H1 (cell line): Measurements from ENCODE around the gene DENND6B. TPM values are rescaled to one million over a fixed set of nuclear protein-coding genes. Genes with fewer than 3 reads are reported as not detected.

ENCODE experiments used
- CTCF ChIA-PET: fragments of 300-600 bp; sonication (Branson Sonifier 250); formaldehyde crosslinking; loops from one replicate; lab custom pipeline; 2021; ENCODE audit not compliant: partially characterized antibody; lab: Charles Lee
- POLR2A ChIA-PET: fragments of 300-600 bp; sonication (Branson Sonifier 250); formaldehyde crosslinking; loops from one replicate; lab custom pipeline; 2021; ENCODE audit warnings: inconsistent platforms; ENCODE audit not compliant: partially characterized antibody; lab: Charles Lee
- DNase-seq, 2 experiments: peaks; one replicate each; pipeline versions ENCODE4 v3.0.0 to v3.0.0-alpha.2; 2010 to 2022; ENCODE audit warnings: low spot score in 2 of 2, low read depth in 1 of 2, mixed read lengths in 1 of 2
- FAIRE-seq: peaks from 2 replicates; lab custom pipeline; 2011; peaks lifted over from hg19 to GRCh38; lab: Jason Lieb, UNC
- H2AFZ ChIP-seq: 2 replicates; pipeline ENCODE4 v1.8.1; 2012; ENCODE audit warnings: low read length, inconsistent platforms
- H2AK5ac ChIP-seq: 2 replicates; pipeline ENCODE4 v1.6.1; 2013; ENCODE audit warnings: low read depth, low read length
- H2BK120ac ChIP-seq: replicated peaks from 2 replicates; pipeline ENCODE3; 2013; ENCODE audit warnings: low read depth, low read length, inconsistent platforms
- H2BK12ac ChIP-seq: 2 replicates; pipeline ENCODE4 v1.6.1; 2013; ENCODE audit warnings: low read depth, low read length
- H2BK15ac ChIP-seq: 2 replicates; pipeline ENCODE4 v1.6.1; 2013; ENCODE audit warnings: low read length
- H2BK20ac ChIP-seq: 2 replicates; pipeline ENCODE4 v1.6.1; 2013; ENCODE audit warnings: low read length
- H2BK5ac ChIP-seq: 2 replicates; pipeline ENCODE4 v1.6.1; 2013; ENCODE audit warnings: low read depth, low read length
- H3K14ac ChIP-seq: 2 replicates; pipeline ENCODE4 v1.6.1; 2013; ENCODE audit warnings: inconsistent platforms; ENCODE audit not compliant: insufficient read length
- H3K18ac ChIP-seq: 2 replicates; pipeline ENCODE4 v1.6.1; 2013; ENCODE audit warnings: low read length; ENCODE audit errors: extremely low read depth
- H3K23ac ChIP-seq: 2 replicates; pipeline ENCODE4 v1.6.1; 2013; ENCODE audit warnings: inconsistent platforms; ENCODE audit not compliant: insufficient read length
- H3K23me2 ChIP-seq: 2 replicates; pipeline ENCODE4 v1.6.1; 2013; ENCODE audit warnings: low read depth, low read length
- H3K27ac ChIP-seq: 2 replicates; pipeline ENCODE4 v1.6.1; 2011; ENCODE audit warnings: low read depth, low read length, inconsistent platforms
- H3K27me3 ChIP-seq, 4 experiments: replicated peaks in 1 of 4; 1 replicate in 1 of 4; 2 replicates in 3 of 4; pipeline versions ENCODE4 v1.6.1 to v1.8.1; 2011 to 2013; ENCODE audit warnings: low read length in 3 of 4, mild to moderate bottlenecking in 3 of 4, inconsistent platforms in 2 of 4, mixed read lengths in 2 of 4, moderate library complexity in 1 of 4; ENCODE audit not compliant: control insufficient read depth in 3 of 4, insufficient read depth in 3 of 4; ENCODE audit errors: extremely low read depth in 1 of 4
- H3K36me3 ChIP-seq, 4 experiments: 2 replicates each; pipeline versions ENCODE4 v1.6.1 to v1.8.1; 2011 to 2013; ENCODE audit warnings: mild to moderate bottlenecking in 4 of 4, low read length in 3 of 4, moderate library complexity in 2 of 4, control low read depth in 1 of 4, inconsistent platforms in 1 of 4; ENCODE audit not compliant: insufficient read depth in 4 of 4, control insufficient read depth in 2 of 4
- H3K4ac ChIP-seq: replicated peaks from 2 replicates; pipeline ENCODE3; 2013; ENCODE audit warnings: low read length, low read depth, mixed read lengths, inconsistent platforms; ENCODE audit not compliant: insufficient read length
- H3K4me1 ChIP-seq, 4 experiments: replicated peaks in 1 of 4; 1 replicate in 1 of 4; 2 replicates in 3 of 4; pipeline versions ENCODE4 v1.6.1 to v1.8.1; 2011 to 2013; ENCODE audit warnings: low read length in 3 of 4, inconsistent platforms in 2 of 4, mixed read lengths in 1 of 4; ENCODE audit not compliant: insufficient read depth in 4 of 4, control insufficient read depth in 3 of 4
- H3K4me2 ChIP-seq, 2 experiments: 2 replicates each; pipeline versions ENCODE4 v1.6.1 to v1.8.1; 2011 to 2013; ENCODE audit warnings: low read depth in 2 of 2, low read length in 2 of 2, control low read depth in 1 of 2, inconsistent platforms in 1 of 2, mild to moderate bottlenecking in 1 of 2; ENCODE audit not compliant: insufficient read depth in 1 of 2
- H3K4me3 ChIP-seq, 4 experiments: fragments of 200-600, 300-600 bp in 1 of 4; sonication (generic), shearing (Covaris generic), sonication (Bioruptor Twin) in 1 of 4; 2 replicates each; pipeline versions ENCODE4 v1.5.1 to v1.8.1; 2011 to 2016; ENCODE audit warnings: low read length in 4 of 4, low read depth in 3 of 4, control low read depth in 2 of 4, inconsistent platforms in 2 of 4, mild to moderate bottlenecking in 2 of 4, mixed read lengths in 1 of 4, moderate library complexity in 1 of 4; ENCODE audit not compliant: insufficient read depth in 2 of 4; ENCODE audit errors: extremely low read depth in 1 of 4
- H3K56ac ChIP-seq: replicated peaks from 2 replicates; pipeline ENCODE3; 2013; ENCODE audit warnings: low read depth, mild to moderate bottlenecking, mixed read lengths, low read length, inconsistent platforms; ENCODE audit not compliant: insufficient read length
- H3K79me1 ChIP-seq: 2 replicates; pipeline ENCODE4 v1.6.1; 2013; ENCODE audit warnings: low read depth, low read length, control low read depth
- H3K79me2 ChIP-seq, 2 experiments: 2 replicates each; pipeline versions ENCODE4 v1.6.1 to v1.8.1; 2012 to 2013; ENCODE audit warnings: low read length in 2 of 2, mild to moderate bottlenecking in 2 of 2, inconsistent platforms in 1 of 2; ENCODE audit not compliant: insufficient read depth in 2 of 2, control insufficient read depth in 1 of 2
- H3K9ac ChIP-seq, 4 experiments: replicated peaks in 1 of 4; 1 replicate in 1 of 4; 2 replicates in 3 of 4; pipeline versions ENCODE4 v1.6.1 to v1.8.1; 2011 to 2013; ENCODE audit warnings: low read depth in 3 of 4, low read length in 3 of 4, control low read depth in 2 of 4, mild to moderate bottlenecking in 2 of 4, moderate library complexity in 2 of 4, inconsistent platforms in 1 of 4; ENCODE audit errors: extremely low read depth in 1 of 4
- H3K9me3 ChIP-seq, 2 experiments: 2 replicates each; pipeline versions ENCODE4 v1.6.1 to v1.8.1; 2012 to 2013; ENCODE audit warnings: mild to moderate bottlenecking in 2 of 2, moderate library complexity in 2 of 2, control low read depth in 1 of 2, inconsistent platforms in 1 of 2, low read depth in 1 of 2, low read length in 1 of 2, mixed read lengths in 1 of 2; ENCODE audit not compliant: insufficient read depth in 2 of 2
- H4K20me1 ChIP-seq, 2 experiments: replicated peaks in 1 of 2; 2 replicates each; pipeline versions ENCODE3 to v1.8.1; 2011 to 2013; ENCODE audit warnings: inconsistent platforms in 2 of 2, low read length in 2 of 2, mild to moderate bottlenecking in 1 of 2; ENCODE audit not compliant: insufficient read depth in 2 of 2, control insufficient read depth in 1 of 2
- H4K5ac ChIP-seq: 2 replicates; pipeline ENCODE4 v1.6.1; 2013; ENCODE audit warnings: low read length, low read depth, mixed read lengths, inconsistent platforms; ENCODE audit not compliant: insufficient read length
- H4K8ac ChIP-seq: 2 replicates; pipeline ENCODE4 v1.8.0; 2013; ENCODE audit warnings: mild to moderate bottlenecking, moderate library complexity, low read length, inconsistent platforms; ENCODE audit not compliant: insufficient read depth; ENCODE audit errors: extremely low read depth
- H4K91ac ChIP-seq: replicated peaks from 2 replicates; pipeline ENCODE3; 2013; ENCODE audit warnings: low read length, mixed read lengths, inconsistent platforms; ENCODE audit not compliant: insufficient read length
- BACH1 ChIP-seq: IDR thresholded peaks from 2 replicates; pipeline ENCODE4 v1.6.1; 2012; ENCODE audit warnings: low read length, improper control_type of control experiment
- BCL11A ChIP-seq, 2 experiments: IDR thresholded peaks; one replicate each; pipeline ENCODE4 v1.6.1; 2011; ENCODE audit warnings: low read depth in 2 of 2, low read length in 2 of 2, mild to moderate bottlenecking in 2 of 2
- CHD2 ChIP-seq: IDR thresholded peaks from 2 replicates; pipeline ENCODE4 v1.6.1; 2012; ENCODE audit warnings: low read length, improper control_type of control experiment
- MAX ChIP-seq: IDR thresholded peaks from 2 replicates; pipeline ENCODE4 v1.6.1; 2012; ENCODE audit warnings: inconsistent platforms
- NRF1 ChIP-seq: IDR thresholded peaks from 2 replicates; pipeline ENCODE4 v1.6.1; 2011; ENCODE audit warnings: mild to moderate bottlenecking, low read depth, low read length, improper control_type of control experiment
- SIX5 ChIP-seq: IDR thresholded peaks from 2 replicates; pipeline ENCODE4 v1.6.1; 2011; ENCODE audit warnings: mild to moderate bottlenecking, low read depth, low read length
- SP2 ChIP-seq: IDR thresholded peaks from 2 replicates; pipeline ENCODE4 v1.6.1; 2012; ENCODE audit warnings: mild to moderate bottlenecking, low read length, inconsistent platforms
- TEAD4 ChIP-seq: IDR thresholded peaks from 2 replicates; pipeline ENCODE4 v1.6.1; 2012; ENCODE audit warnings: low read depth, low read length, inconsistent platforms, mixed read lengths
- USF2 ChIP-seq: IDR thresholded peaks from 2 replicates; pipeline ENCODE4 v1.6.1; 2011; ENCODE audit warnings: low read length, improper control_type of control experiment
- WGBS, 2 experiments: shearing (Covaris generic) in 1 of 2; methylation state at CpG; one replicate each; pipeline versions ENCODE4 v1.1.6 to v1.1.7; 2013 to 2015; ENCODE audit warnings: low lambda C conversion rate in 2 of 2, mixed read lengths in 2 of 2, inconsistent platforms in 1 of 2, low coverage in 1 of 2, missing lambda C conversion rate in 1 of 2; ENCODE audit not compliant: insufficient replicate concordance in 2 of 2, insufficient coverage in 1 of 2, insufficient read length in 1 of 2; ENCODE audit errors: extremely low coverage in 1 of 2, missing lambda C conversion rate in 1 of 2; 5-methylcytosine and 5-hydroxymethylcytosine counted together
- polyA plus RNA-seq, 7 experiments: library from polyadenylated mRNA; depleted of rRNA in 3 of 7; stranded (reverse) in 5 of 7; unstranded in 2 of 7; fragments of >200 nt in 5 of 7; fragments of 200-250 nt in 2 of 7; gene quantifications; 1 replicate in 5 of 7; 2 replicates in 1 of 7; 4 replicates in 1 of 7; pipeline versions ENCODE4 v1.2.1 to v1.2.3, GENCODE V29; 2011 to 2013; ENCODE audit warnings: missing spikeins in 2 of 7, mixed read lengths in 2 of 7
- total RNA-seq: library from RNA; stranded (reverse); fragmentation: NEBNext Ultra II Directional; extraction: Animal tissue kit (Norgen Biotek cat#: 25700); gene quantifications from 2 replicates; pipeline ENCODE4 v1.2.1, GENCODE V29; 2021

The DENND6B gene
- total and polyA plus RNA-seq, 2 of the 8 experiments (the other 6 are each of a cell fraction or from before 2014, with no cell fraction given), result 1.1 to 1.9 TPM

- Histone ChIP-seq H4K20me1 (peaks cover 14 to 40% of the 10 kb centered on the region in 2 experiments), H3K27ac (peak overlapping the region; percentile 77; the same call in 1 of the 2 replicates), H3K9ac (no peak overlapping the region; a peak in 2 of 7 replicates), H3K79me2 (peaks cover 0 to 60% of the 10 kb centered on the region in 2 experiments; a peak in 3 of 4 replicates), H2BK5ac (peak overlapping the region; percentile 97), H3K79me1 (peaks cover 28% of the 10 kb centered on the region), H4K8ac (peak overlapping the region; percentile 45; the same call in 1 of the 2 replicates), H4K91ac (peak overlapping the region; percentile 41), H4K5ac (peak overlapping the region; percentile 18), H3K27me3 (no peaks in the 10 kb centered on the region), H3K4me3 (no peak overlapping the region), H2BK120ac (peak overlapping the region; percentile 66), H3K4me1 (peaks cover 0 to 32% (median 23%) of the 10 kb centered on the region in 4 experiments; a peak in 6 of 7 replicates), H3K56ac (no peak overlapping the region), H3K9me3 (no peaks in the 10 kb centered on the region), H3K23ac (no peak overlapping the region), H3K23me2 (no peaks in the 10 kb centered on the region), H3K14ac (no peak overlapping the region), H2AFZ (no peak overlapping the region), H2BK15ac (peak overlapping the region; percentile 95; the same call in 1 of the 2 replicates), H2BK20ac (peak overlapping the region; percentile 72; the same call in 1 of the 2 replicates), H2BK12ac (peak overlapping the region; percentile 97; the same call in 1 of the 2 replicates), H3K4ac (peak overlapping the region; percentile 61), H2AK5ac (no peak overlapping the region), H3K18ac (peak overlapping the region; percentile 78), H3K36me3 (peaks cover 2 to 11% (median 6%) of the 10 kb centered on the region in 4 experiments; a peak in 5 of 8 replicates), H3K4me2 (peak overlapping the region; percentile 56 to 57; a peak in 2 of 4 replicates)
- 75% methylated on average over 4 of the region's 5 CpGs; no CpG with 5 or more reads in 1 of the 2 experiments for WGBS, 2 experiments
- CTCF ChIA-PET, result interaction anchor here (1.1 to 2.0 kb wide), 10 partner anchors 8 to 176 kb away, joined by 3 to 15 read pairs (median 6); no protein-coding TSS in a partner anchor
- POLR2A ChIA-PET, result interaction anchor here (0.8 to 2.2 kb wide), 8 partner anchors 10 to 43 kb away, joined by 3 to 16 read pairs (median 6); partner anchors contain the start of genes HDAC10 and PLXNB2
- FAIRE-seq, result no peak
- DNase-seq, result no peak
- TF ChIP-seq NRF1, result no peak
- no peak for TF ChIP-seq SP2
- no peak for TF ChIP-seq BCL11A (IDR thresholded peaks at IDR 0.05; ENCODE audit: low read depth in 2 of 2, low read length in 2 of 2)
- no peak for TF ChIP-seq CHD2
- TF ChIP-seq TEAD4, result no peak
- TF ChIP-seq MAX, result no peak
- TF ChIP-seq SIX5, result no peak
- no peak for TF ChIP-seq USF2
- no peak for TF ChIP-seq BACH1
Observed at GRCh38 chr22:50294319-50294656, 32.5 kb downstream of the DENND6B start.
